HG03439 (cell line): ENCODE data around the gene TXNDC11.

Experiments used
- ATAC-seq: cut with Tn5 transposase; IDR thresholded peaks from one replicate; pipeline ENCODE4 v1.9.1; 2021; ENCODE audit warnings: mild to moderate bottlenecking, moderate library complexity; ENCODE audit not compliant: unreplicated experiment

The TXNDC11 gene

GRCh38 chr16:11721781-11722467 is 20.7 kb downstream of the TXNDC11 start:
- no peak for ATAC-seq

DNA sequence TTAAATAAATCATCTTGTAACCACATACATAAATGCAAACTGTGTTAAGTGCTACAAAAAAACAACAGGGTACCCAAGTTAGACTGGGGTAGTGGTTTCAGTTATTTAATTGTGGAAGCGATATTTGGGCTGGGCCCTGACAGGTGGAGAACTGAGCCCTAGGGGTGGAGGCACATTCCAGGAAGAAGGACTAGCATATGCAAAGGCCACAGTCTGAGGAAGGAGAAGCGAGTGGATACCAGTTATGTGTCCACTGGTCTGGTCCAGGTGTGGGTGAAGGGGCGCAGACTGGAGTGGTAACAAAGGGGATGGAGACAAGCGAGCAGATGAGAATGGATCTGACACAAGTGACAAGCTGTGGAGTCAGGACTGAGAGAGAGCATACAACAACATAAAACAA is 22.9 kb downstream of the TXNDC11 start:
- ATAC-seq: no peak

DNA sequence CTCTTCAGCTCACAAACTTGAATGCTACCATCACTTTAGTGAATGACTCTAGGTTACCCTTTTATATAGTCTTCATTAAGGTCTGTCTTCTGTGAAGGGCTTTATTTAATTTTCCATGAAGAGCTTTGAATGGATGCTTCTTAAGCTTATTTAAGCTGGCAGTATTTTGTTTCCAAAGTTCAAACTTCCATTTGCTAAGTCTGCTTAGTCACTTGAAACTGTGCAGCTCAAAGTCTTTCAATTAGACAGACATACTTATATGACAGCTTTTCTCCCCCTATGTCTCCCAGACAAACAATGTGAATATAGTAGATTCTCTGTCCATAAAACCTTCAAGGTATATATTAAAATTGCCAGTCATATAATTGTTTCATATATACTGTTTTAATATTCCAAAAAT is 23.5 kb downstream of the TXNDC11 start:
- ATAC-seq: no peak

DNA sequence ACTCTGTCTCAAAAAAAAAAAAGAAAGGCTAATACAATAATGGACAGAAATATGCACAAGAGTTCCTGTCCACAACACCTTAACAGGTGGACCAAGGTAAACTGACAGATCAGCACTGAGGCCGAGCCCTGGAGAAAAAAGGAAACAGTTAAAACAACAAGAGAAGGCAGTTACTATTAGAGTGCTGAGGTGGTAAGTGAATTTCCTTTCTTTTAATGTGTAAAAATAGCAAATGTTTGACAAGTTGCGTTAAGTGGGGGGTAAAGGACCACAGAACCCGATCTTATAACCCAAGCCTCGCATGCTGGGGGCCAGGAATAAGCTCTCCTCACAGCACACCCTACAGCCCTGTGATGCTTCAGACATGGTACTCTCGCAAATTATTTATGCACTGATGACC is 24.8 kb downstream of the TXNDC11 start:
- no peak for ATAC-seq

- no peak for ATAC-seq
Observed at GRCh38 chr16:11716336-11716735, 26.3 kb downstream of the TXNDC11 start.

DNA sequence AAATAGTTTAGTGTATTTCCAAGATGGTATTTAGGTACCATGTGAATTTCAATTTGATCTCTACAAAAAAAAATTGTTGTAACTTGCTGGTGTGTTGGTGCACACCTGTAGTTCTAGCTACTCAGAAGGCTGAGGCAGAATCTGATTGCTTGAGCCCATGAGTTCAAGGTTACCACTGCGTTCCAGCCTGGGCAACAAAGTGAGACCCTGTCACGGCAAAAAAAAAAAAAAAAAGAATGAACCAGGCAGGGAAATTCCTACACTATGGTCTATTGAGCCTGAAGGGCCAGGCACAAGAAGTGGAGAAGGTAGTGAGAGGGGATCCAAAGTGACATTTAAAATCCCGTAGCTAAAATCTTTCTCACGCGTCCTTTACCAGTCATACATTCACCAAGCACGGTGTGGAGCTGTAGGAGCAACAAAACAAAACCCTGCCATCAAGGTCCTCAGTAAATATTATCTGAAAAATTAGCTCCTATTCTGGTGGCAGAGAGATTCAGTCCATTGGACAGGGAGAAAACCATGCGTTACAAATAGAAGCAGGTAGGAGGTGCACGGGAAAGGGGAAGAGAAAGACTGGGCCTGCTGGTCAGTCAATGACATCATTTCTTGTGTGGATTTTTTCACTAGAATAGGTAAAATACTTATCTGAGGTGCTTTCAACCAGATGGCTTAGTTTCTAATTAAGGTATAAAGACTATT is 27.3 kb downstream of the TXNDC11 start:
- no peak for ATAC-seq

GRCh38 chr16:11712122-11712521 is 30.5 kb downstream of the TXNDC11 start:
- no peak for ATAC-seq

GRCh38 chr16:11711662-11712061 is 31.0 kb downstream of the TXNDC11 start:
- no peak for ATAC-seq

DNA sequence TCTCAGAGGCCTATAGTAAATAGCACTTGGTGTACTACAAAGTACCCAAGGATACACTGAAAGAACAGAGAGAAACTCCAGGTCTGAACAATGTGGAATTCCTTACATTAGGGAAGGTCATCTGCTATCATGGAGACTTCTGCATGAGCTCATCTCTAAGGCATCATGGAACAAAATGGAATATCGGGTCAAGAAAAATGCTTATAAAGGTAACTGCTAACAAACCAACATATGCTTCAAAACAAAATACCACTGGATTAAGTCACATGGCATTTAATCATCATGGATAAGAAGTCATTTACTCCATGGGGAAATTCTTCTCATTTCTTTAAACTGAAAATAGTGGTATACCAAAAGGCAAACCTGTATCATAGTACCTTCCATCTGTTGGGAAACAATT is 34.2 kb downstream of the TXNDC11 start:
- ATAC-seq: no peak

GRCh38 chr16:11707679-11708197 is 34.9 kb downstream of the TXNDC11 start:
- no peak for ATAC-seq

GRCh38 chr16:11706180-11706742 is 36.4 kb downstream of the TXNDC11 start:
- ATAC-seq: no peak

GRCh38 chr16:11705311-11706025 is 37.2 kb downstream of the TXNDC11 start:
- ATAC-seq: no peak

DNA sequence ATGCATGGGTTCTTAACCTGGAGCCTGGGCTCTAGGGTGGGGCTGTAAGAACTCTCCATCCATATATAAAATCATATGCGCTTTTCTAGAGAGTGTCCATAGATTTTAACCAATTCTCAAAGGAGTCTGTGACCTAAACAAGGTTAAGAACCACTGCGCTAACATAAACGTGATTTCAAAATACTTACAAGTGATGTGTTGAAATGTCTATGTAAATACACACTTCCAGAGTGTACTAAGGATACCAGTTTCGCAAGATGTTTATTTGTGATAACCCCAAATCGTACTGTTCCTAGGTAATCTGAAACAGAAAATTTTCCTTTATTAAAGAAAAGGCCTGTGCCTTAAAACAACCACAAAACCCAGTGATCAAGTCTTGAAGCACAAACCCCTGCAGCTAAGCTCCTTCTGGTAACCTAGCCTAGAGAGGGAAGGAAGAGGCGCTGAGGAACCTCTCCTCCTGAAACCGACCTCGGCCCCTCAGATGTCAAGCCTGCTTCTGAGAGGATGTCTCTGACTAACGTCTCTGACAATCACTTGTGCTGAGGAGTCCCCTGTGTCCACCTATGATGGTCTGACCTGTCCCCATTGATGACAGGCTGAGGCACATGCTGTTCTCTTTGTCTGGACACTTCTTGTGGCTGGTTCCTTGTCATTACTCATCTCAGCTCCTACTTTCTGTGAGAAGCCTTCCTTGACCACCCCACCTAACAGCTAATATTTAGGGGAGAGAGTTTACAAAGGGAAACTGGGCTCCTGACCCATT is 42.2 kb downstream of the TXNDC11 start:
- ATAC-seq: no peak

GRCh38 chr16:11699234-11699894 is 43.3 kb downstream of the TXNDC11 start:
- no peak for ATAC-seq

GRCh38 chr16:11698271-11698689 is 44.4 kb downstream of the TXNDC11 start:
- no peak for ATAC-seq

DNA sequence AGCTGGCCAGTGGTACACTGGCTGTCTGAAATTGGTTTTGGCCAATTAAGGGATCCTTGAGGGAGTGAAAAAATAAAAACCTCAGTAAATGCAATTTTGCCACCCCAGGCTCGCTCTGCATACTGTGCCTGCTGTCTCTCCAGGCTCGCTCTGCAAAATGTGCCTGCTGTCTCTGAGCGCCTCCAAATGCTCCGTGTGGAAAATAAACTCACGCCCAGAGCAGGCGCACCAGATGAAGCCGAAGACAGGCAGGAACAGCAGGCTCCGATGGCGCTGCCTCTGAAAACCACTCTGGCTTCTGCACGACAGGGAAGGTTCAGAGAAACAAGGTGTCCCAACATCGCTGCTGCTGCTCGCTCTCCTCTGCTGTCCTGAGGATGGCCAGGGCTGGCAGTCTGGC is 45.3 kb downstream of the TXNDC11 start:
- no peak for ATAC-seq

DNA sequence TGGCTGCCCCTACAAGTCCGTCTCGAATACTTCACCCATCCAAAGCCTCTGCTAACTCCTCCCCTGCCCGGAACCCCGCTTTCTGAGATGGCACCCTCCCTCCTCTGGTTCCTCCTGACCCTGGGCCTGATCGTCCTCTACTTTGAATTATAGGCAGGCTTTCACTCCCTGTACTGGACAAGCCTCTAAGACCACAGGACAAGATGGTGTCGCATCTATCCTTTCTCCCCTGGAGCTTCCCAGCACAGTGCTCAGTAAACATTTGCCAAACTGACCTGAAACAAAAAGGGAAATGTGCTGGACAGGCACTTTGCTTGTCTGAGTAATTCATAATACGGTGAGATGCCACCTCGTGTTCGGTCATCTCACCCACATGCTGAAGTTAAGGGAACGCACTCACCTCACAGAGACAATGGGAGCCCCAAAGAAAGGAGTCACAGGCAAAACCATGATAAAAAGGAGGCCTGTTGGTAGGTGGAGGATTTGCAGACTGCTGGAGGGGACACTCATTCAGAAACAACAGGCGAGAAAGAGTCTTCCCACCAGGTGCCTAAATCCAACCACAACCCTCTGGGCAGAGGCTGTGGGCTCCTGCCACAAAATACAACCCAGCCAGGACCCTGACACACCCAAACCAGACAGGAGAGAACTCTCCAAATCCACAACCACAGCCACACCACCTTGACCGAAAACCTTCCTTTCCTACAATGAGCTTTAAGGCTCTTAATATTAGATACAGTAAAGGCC is 46.2 kb downstream of the TXNDC11 start:
- ATAC-seq: no peak

DNA sequence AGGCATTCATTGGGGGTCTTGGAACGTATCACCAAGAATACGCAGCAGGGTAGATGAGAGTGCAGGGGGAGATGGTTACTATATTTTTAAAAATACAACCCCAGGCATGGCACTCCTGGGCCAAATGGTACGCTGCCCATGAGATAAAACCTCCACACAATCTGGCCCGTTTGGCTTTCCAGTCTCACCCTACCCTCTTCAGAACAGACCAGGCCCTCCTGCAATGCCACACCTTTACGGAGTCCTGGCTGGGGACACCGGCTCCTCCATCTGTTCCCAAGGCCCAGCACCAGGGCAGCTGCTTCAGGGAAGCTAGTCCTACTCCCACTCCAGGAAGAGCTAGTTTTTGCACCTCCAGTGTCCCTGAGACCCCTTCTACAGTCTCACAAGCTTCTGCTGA is 50.0 kb downstream of the TXNDC11 start:
- ATAC-seq: no peak

DNA sequence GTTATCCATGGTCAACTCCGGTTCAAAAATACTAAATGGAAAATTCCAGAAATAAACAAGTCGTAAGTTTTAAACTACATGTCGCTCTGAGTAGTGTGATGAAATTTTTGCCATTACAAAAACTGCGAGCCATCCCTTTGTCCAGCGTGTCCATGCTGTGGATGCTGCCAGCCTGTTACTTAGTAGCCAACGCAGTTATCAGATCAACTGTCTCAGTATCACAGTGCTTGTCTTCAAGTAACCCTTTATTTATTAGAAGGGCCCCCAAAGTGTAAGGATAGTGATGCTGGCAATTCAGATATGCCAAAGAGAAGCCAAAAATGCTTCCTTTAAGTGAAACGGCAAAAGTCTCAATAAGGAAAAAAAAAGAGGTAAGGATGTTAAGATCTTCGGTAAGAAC is 50.5 kb downstream of the TXNDC11 start:
- no peak for ATAC-seq
